Measurements from ENCODE around the gene DHX32. TPM values are rescaled to one million over a fixed set of nuclear protein-coding genes. Genes with fewer than 3 reads are reported as not detected.
"Not testable (repeated sequence)": the region's sequence is repeated elsewhere in the genome, so short reads cannot be mapped to it uniquely, and the experiment has no call there.

DHX32 gene, protein sequence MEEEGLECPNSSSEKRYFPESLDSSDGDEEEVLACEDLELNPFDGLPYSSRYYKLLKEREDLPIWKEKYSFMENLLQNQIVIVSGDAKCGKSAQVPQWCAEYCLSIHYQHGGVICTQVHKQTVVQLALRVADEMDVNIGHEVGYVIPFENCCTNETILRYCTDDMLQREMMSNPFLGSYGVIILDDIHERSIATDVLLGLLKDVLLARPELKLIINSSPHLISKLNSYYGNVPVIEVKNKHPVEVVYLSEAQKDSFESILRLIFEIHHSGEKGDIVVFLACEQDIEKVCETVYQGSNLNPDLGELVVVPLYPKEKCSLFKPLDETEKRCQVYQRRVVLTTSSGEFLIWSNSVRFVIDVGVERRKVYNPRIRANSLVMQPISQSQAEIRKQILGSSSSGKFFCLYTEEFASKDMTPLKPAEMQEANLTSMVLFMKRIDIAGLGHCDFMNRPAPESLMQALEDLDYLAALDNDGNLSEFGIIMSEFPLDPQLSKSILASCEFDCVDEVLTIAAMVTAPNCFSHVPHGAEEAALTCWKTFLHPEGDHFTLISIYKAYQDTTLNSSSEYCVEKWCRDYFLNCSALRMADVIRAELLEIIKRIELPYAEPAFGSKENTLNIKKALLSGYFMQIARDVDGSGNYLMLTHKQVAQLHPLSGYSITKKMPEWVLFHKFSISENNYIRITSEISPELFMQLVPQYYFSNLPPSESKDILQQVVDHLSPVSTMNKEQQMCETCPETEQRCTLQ
- total RNA-seq, result 15.9 and 16.5 TPM in 2 replicates

DNA sequence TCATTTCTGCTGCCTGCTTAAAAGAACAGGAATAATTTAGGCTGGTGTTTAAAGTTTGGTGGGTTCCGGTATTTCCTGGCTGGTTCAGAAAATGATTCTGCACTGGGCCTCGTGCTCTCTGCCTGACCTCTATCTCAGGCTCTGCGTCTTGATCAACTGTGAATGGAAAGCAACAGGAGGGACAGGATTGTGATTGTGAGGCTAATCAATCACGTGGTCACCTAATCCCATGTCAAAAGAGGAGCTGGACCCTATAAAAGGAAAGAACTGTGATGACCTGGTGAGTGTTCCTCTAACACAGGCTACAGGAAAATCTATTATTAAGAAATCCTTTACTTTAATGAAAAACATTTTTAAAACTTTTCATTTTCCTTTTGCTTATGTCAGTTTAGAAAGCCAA, at the start of gene DHX32:
Gene DHX32 (minus strand): TSS at position 101 of the 400 bp plus-strand sequence. CDS start 468 bp downstream, outside the sequence.
- DNase-seq (ENCODE audit: low spot score), result no peak
- Mint-ChIP-seq H3K4me1 (ENCODE audit: low read depth) (no peaks in the 10 kb centered on the region), H3K27me3 (ENCODE audit: low read depth) (no peaks in the 10 kb centered on the region), H3K27ac (no peak within 1 kb of the TSS), H3K4me3 (ENCODE audit: low read depth) (no peak within 1 kb of the TSS), H3K36me3 (ENCODE audit: low read depth) (peaks cover 4% of the 10 kb centered on the region), H3K9me3 (no peaks in the 10 kb centered on the region)
- intact Hi-C loops (cut with micrococcal nuclease), result no loop called here

DNA sequence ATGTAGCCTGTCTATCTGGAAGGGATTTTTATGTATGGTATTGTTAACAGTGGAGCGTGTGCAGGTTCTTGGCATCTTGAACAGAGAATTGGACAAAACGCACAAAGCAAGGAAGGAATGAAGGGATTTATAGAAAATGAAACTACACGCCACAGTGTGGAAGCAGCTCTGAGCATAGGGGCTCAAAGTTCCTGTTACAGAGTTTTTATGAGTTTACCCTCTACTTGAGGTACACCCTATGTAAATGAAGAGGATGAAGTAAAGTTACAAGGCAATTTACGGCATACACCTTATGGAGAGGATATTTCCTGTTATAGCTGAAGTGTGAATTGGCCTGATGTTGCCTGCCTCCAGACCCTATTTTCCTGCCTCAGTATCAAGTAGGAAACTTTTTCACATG, 48.5 kb upstream of the DHX32 start:
- H3K27ac Mint-ChIP-seq, result no peak overlapping the region
- H3K27me3 Mint-ChIP-seq (ENCODE audit: low read depth), result peaks cover 2% of the 10 kb centered on the region
- DNase-seq (ENCODE audit: low spot score), result no peak
- H3K4me1 Mint-ChIP-seq (ENCODE audit: low read depth), result no peaks in the 10 kb centered on the region
- no peak overlapping the region for H3K4me3 Mint-ChIP-seq (ENCODE audit: low read depth)
- no peaks in the 10 kb centered on the region for H3K9me3 Mint-ChIP-seq
- no peaks in the 10 kb centered on the region for H3K36me3 Mint-ChIP-seq (ENCODE audit: low read depth)
- intact Hi-C loops (cut with micrococcal nuclease), result no loop called here

DNA sequence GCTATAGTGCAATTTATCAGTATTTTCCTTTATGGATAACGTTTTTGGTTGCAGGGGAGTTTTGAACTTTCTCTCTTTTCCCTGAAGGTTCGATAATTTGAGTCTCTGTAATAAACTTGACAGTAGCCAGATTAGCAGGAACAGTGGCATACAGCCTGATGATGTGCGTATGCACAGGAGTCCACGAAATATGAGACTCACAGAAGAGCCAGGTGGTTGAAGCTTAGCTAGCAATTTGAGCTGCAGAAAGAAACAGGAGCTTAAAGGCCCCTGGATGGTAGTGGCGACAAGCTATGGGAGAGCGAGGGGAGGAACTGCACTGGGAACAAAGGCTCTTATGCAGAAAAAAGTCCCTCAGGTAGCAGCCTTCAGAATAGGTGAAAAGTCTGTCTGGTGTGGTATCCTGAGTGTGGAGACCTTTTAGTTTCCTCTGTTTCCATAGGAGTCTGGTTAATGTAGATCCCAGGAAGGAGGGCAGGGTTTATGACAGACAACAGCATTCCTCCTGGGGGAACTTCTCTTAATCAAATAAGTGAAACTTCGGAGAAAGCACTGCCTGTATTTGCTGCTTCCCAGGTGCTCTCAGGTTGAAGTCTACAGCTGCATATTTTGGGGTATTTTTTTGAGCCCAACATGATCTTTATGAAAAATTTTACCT, 48.0 kb upstream of the DHX32 start:
- no peak overlapping the region for H3K4me3 Mint-ChIP-seq (ENCODE audit: low read depth)
- no peak for DNase-seq (ENCODE audit: low spot score)
- no peaks in the 10 kb centered on the region for H3K27me3 Mint-ChIP-seq (ENCODE audit: low read depth)
- no peaks in the 10 kb centered on the region for H3K9me3 Mint-ChIP-seq
- intact Hi-C loops (cut with micrococcal nuclease), result no loop called here
- H3K36me3 Mint-ChIP-seq (ENCODE audit: low read depth), result no peaks in the 10 kb centered on the region
- no peaks in the 10 kb centered on the region for H3K4me1 Mint-ChIP-seq (ENCODE audit: low read depth)
- H3K27ac Mint-ChIP-seq, result no peak overlapping the region

DNA sequence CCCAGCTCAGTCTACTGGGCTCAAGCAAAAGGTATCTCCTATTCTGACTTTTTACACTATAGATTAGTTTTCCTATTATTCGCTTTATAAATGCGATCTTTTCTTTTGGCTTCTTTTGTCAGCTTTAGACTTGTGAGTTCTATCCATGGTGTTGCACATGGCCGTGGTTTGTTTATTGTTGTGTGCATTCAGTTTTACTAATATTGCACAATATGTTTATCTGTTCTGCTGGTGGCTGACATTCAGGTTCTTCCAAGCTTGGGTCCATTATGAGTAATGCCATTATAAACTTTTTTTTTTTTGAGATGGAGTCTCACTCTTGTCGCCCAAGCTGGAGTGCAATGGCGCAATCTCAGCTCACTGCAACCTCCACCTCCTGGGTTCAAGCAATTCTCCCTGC, 46.2 kb upstream of the DHX32 start:
- H3K4me1 Mint-ChIP-seq (ENCODE audit: low read depth); H3K9me3 Mint-ChIP-seq; intact Hi-C loops (cut with micrococcal nuclease); DNase-seq (ENCODE audit: low spot score); H3K27me3 Mint-ChIP-seq (ENCODE audit: low read depth); H3K27ac Mint-ChIP-seq; H3K4me3 Mint-ChIP-seq (ENCODE audit: low read depth); H3K36me3 Mint-ChIP-seq (ENCODE audit: low read depth): not testable (repeated sequence)

DNA sequence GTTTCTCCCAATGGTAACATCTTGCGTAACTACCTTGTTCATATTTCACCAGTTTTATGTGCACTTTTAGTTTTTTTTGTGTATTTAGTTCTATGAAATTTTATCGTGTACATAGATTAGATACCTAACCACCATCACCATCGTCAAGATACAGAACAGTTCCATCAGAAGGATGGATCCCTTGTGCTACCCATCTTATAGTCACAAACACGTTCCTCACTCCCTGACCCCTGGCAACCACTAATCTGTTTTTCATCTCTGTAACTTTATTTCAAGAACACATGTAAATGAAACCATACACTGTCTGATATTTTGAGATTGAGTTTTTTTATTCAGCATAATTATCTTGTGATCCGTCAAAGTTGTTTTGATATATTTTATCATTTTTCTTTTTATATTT, 45.2 kb upstream of the DHX32 start:
- H3K27ac Mint-ChIP-seq, result no peak overlapping the region
- H3K27me3 Mint-ChIP-seq (ENCODE audit: low read depth), result peaks cover 2% of the 10 kb centered on the region
- H3K4me3 Mint-ChIP-seq (ENCODE audit: low read depth), result no peak overlapping the region
- no peaks in the 10 kb centered on the region for H3K36me3 Mint-ChIP-seq (ENCODE audit: low read depth)
- no peaks in the 10 kb centered on the region for H3K9me3 Mint-ChIP-seq
- H3K4me1 Mint-ChIP-seq (ENCODE audit: low read depth), result no peaks in the 10 kb centered on the region
- intact Hi-C loops (cut with micrococcal nuclease), result no loop called here
- no peak for DNase-seq (ENCODE audit: low spot score)

DNA sequence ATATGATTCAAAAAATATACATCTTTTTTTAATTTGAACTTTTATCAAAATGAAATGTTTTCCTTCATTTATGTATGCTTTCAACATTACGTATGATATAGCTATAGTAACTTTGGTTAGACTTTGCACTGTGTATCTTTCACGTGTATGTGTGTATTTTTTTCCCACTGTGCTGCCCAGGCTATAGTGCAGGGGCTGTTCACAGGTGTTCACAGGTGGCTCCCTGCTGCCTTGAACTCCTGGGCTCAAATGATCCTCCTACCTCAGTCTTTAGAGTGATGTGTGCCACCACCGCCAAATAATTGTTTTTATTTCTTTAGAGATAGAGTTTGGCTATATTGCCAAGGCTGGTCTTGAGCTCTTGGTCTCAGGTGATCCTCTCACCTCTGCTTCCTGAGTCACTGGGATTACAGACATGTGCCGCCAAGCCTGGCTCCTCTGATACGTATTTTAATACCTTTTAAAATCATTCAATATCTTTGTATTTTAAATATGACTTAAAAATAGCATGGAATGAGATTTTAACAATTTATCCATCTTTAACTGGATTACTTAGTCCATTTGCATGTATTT, 44.3 kb upstream of the DHX32 start:
- no peak for DNase-seq (ENCODE audit: low spot score)
- intact Hi-C loops (cut with micrococcal nuclease), result no loop called here
- Mint-ChIP-seq H3K36me3 (ENCODE audit: low read depth) (no peaks in the 10 kb centered on the region), H3K9me3 (no peaks in the 10 kb centered on the region), H3K27me3 (ENCODE audit: low read depth) (peaks cover 2% of the 10 kb centered on the region), H3K27ac (no peak overlapping the region), H3K4me3 (ENCODE audit: low read depth) (no peak overlapping the region), H3K4me1 (ENCODE audit: low read depth) (no peaks in the 10 kb centered on the region)

DNA sequence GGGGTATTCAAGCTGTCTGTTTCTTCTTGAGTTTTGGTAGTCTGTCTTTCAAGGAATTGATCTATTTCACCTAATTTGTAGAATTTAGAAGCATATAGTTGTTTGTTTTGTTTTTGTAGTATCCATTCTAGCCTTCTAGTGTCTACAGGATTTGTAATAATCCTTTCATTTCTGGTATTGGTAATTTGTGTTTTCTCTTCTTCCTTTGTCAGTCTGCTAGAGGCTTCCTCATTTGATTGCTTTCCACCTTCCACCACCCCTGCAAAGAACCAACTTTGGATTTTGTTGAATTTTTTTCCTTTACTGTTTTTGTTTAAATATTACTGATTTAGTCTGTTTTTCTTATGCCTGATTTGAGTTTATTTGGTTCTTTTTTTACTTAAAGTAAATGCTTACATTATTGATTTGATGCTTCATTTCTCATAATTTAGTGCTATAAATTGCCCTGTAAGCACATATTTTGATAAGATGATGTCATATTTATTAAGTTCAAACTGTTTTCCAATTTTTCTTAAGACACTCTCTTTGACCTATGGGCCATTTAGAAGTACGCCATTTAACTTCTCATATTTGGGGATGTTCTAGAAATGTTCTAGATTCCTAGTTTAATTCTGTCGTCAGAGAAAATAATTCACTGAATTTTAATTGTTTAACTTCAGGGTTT, 40.7 kb upstream of the DHX32 start:
- intact Hi-C loops (cut with micrococcal nuclease); DNase-seq (ENCODE audit: low spot score); H3K9me3 Mint-ChIP-seq; H3K27ac Mint-ChIP-seq; H3K4me3 Mint-ChIP-seq (ENCODE audit: low read depth); H3K4me1 Mint-ChIP-seq (ENCODE audit: low read depth); H3K27me3 Mint-ChIP-seq (ENCODE audit: low read depth); H3K36me3 Mint-ChIP-seq (ENCODE audit: low read depth): not testable (repeated sequence)

DNA sequence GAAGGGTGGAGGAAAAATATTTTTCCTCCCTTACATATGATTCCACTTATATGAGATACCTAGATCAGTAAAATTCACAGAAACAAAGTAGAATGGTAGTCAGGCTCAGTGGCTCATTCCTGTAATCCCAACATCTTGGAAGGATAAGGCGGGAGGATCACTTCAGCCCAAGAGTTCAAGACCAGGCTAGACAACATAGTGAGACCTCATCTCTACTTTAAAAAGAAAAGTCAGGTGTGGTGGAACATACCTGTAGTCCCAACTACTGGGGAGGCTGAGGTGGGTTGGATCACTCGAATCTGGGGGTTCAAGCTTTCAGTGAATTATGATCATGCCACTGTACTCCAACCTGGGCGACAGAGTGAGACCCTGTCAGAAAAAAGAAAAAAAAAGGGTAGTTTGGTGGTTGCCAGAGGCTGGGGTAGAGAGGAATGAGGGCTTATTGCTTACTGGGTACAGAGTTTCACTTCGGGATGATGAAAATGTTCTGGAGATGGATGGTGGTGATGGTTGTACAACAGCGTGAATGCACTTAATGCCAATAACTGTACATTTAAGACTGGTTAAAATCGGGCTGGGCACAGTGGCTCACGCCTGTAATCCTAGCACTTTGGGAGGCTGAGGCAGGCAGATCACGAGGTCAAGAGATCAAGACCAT, 36.7 kb upstream of the DHX32 start:
- H3K27ac Mint-ChIP-seq; intact Hi-C loops (cut with micrococcal nuclease); DNase-seq (ENCODE audit: low spot score); H3K36me3 Mint-ChIP-seq (ENCODE audit: low read depth); H3K9me3 Mint-ChIP-seq; H3K4me1 Mint-ChIP-seq (ENCODE audit: low read depth); H3K27me3 Mint-ChIP-seq (ENCODE audit: low read depth); H3K4me3 Mint-ChIP-seq (ENCODE audit: low read depth): not testable (repeated sequence)

DNA sequence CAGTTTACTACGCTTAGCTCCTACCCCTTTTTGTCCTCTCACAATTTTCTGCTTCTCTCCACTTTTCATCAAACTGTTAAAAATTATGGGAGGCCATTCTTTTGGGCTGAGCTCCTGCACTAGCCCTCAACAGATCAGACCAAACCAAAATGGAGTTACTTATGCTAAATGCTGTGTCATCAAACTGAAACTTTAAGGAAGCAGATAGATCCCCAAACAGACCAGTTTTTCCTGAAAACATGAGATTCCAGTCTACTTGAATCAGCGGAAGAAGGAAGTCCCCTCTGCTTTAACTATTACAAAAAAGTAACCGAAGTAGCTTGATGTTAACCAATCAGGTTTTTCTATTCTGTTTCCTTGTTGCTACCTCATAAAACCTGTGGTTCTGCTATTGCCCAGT, 35.9 kb upstream of the DHX32 start:
- H3K4me3 Mint-ChIP-seq (ENCODE audit: low read depth), result no peak overlapping the region
- H3K27ac Mint-ChIP-seq, result no peak overlapping the region
- intact Hi-C loops (cut with micrococcal nuclease), result no loop called here
- H3K36me3 Mint-ChIP-seq (ENCODE audit: low read depth), result no peaks in the 10 kb centered on the region
- DNase-seq (ENCODE audit: low spot score), result no peak
- peaks cover 2% of the 10 kb centered on the region for H3K27me3 Mint-ChIP-seq (ENCODE audit: low read depth)
- no peaks in the 10 kb centered on the region for H3K4me1 Mint-ChIP-seq (ENCODE audit: low read depth)
- peaks cover 4% of the 10 kb centered on the region for H3K9me3 Mint-ChIP-seq

DNA sequence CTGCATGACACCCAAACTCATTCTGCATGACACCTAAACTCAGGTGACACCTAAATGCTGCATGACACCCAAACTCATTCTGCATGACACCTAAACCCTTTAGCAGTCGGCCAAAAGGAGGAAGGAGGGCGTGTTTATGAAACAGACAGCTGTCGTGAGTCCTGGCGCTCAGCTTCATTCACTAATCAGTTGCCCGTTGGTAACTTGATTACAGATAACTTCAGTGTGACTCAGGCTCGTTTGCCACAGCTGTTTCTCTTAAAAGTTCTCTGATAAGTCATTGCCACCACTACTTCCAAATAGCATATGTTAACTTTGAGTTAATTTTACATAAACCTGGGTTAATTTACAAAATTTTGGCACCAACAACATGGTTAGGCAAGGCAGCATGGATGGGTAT, 32.2 kb upstream of the DHX32 start:
- H3K4me3 Mint-ChIP-seq (ENCODE audit: low read depth); DNase-seq (ENCODE audit: low spot score); H3K27ac Mint-ChIP-seq; H3K27me3 Mint-ChIP-seq (ENCODE audit: low read depth); intact Hi-C loops (cut with micrococcal nuclease); H3K4me1 Mint-ChIP-seq (ENCODE audit: low read depth); H3K36me3 Mint-ChIP-seq (ENCODE audit: low read depth); H3K9me3 Mint-ChIP-seq: not testable (repeated sequence)

DNA sequence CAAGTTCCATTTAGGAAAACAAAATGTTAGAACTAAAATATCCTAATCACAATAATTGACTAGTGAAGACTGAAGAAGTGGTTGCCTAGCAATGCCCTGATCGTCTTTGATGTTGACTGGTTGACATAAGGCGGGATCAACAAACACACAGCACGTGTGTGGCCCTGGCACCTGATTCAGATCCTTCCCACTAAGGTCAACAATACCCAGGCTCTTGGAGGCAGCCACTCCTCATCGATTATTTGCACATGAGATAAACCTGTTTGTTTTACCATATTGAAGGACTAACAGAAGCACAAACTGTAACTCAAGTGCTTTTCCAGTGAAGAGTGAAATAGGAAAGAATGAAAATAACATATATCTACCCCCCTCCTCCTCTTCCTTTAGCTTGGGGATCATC, 30.9 kb upstream of the DHX32 start:
- DNase-seq (ENCODE audit: low spot score), result no peak
- H3K9me3 Mint-ChIP-seq, result no peaks in the 10 kb centered on the region
- no peaks in the 10 kb centered on the region for H3K27me3 Mint-ChIP-seq (ENCODE audit: low read depth)
- no peak overlapping the region for H3K4me3 Mint-ChIP-seq (ENCODE audit: low read depth)
- intact Hi-C loops (cut with micrococcal nuclease), result no loop called here
- H3K36me3 Mint-ChIP-seq (ENCODE audit: low read depth), result no peaks in the 10 kb centered on the region
- no peak overlapping the region for H3K27ac Mint-ChIP-seq
- H3K4me1 Mint-ChIP-seq (ENCODE audit: low read depth), result no peaks in the 10 kb centered on the region

DNA sequence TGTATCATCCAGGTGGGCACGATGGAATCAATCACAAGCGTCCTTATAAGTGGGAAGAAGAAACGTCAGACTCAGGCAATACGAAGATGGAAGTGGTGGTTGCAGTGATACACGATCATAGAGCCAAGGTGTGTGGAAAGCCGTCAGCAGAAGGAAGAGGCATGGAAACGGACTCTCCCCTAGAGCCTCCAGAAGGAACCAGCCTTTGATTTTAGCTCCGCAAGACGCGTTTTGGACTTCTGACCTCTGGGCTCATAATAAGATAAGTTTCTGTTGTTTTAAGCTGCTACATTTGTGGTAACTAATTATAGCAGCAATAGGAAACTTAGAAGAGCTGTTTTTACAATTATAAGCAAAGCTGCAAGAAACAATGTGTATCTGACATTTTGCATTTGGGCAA, 30.1 kb upstream of the DHX32 start:
- H3K4me3 Mint-ChIP-seq (ENCODE audit: low read depth), result no peak overlapping the region
- intact Hi-C loops (cut with micrococcal nuclease), result no loop called here
- H3K27ac Mint-ChIP-seq, result no peak overlapping the region
- H3K4me1 Mint-ChIP-seq (ENCODE audit: low read depth), result no peaks in the 10 kb centered on the region
- H3K9me3 Mint-ChIP-seq, result no peaks in the 10 kb centered on the region
- H3K36me3 Mint-ChIP-seq (ENCODE audit: low read depth), result no peaks in the 10 kb centered on the region
- DNase-seq (ENCODE audit: low spot score), result no peak
- no peaks in the 10 kb centered on the region for H3K27me3 Mint-ChIP-seq (ENCODE audit: low read depth)
